IMR-90 (cell line): ENCODE data around the gene TRAPPC4. TPM values are rescaled to one million over a fixed set of nuclear protein-coding genes. Genes with fewer than 3 reads are reported as not detected.
"Not testable (repeated sequence)": the region's sequence is repeated elsewhere in the genome, so short reads cannot be mapped to it uniquely, and the experiment has no call there.

ENCODE experiments used
- ATAC-seq: fragments of 200-7000 bp; cut with Tn5 transposase; 2 replicates; pipeline ENCODE4 v1.9.1; 2020; ENCODE audit warnings: low read depth, mild to moderate bottlenecking, moderate library complexity
- BruUV-seq: library from RNA; stranded (reverse); fragments of 400-500 nt; replicated peaks from 2 replicates; lab custom pipeline; 2021; lab: Mats Ljungman, UMichigan
- CTCF ChIA-PET: fragments of 300-600 bp; formaldehyde crosslinking; extraction: SDS; loops from one replicate; lab custom pipeline; 2021; ENCODE audit warnings: antibody characterized with exemption; lab: Yijun Ruan, JAX
- POLR2A ChIA-PET: fragments of 300-600 bp; sonication (Branson Sonifier 250); formaldehyde crosslinking; loops from one replicate; lab custom pipeline; 2022; ENCODE audit warnings: antibody characterized with exemption; ENCODE audit not compliant: unreplicated experiment; lab: Charles Lee
- DNase-seq: peaks from one replicate; pipeline ENCODE4 v3.0.0; 2013
- H2AFZ ChIP-seq: replicated peaks from 2 replicates; pipeline ENCODE3; 2013; ENCODE audit warnings: low read length, mild to moderate bottlenecking; ENCODE audit not compliant: poor library complexity
- H2AK5ac ChIP-seq: 2 replicates; pipeline ENCODE4 v1.6.1; 2013; ENCODE audit warnings: low read depth, low read length, inconsistent platforms
- H2AK9ac ChIP-seq: replicated peaks from 2 replicates; pipeline ENCODE3; 2013; ENCODE audit warnings: mild to moderate bottlenecking, low read depth, low read length, moderate library complexity; ENCODE audit not compliant: poor library complexity
- H2BK120ac ChIP-seq: 2 replicates; pipeline ENCODE4 v1.6.1; 2013; ENCODE audit warnings: low read depth, low read length, inconsistent platforms
- H2BK15ac ChIP-seq: 3 replicates; pipeline ENCODE4 v1.6.1; 2013; ENCODE audit warnings: low read depth, low read length, inconsistent platforms
- H2BK20ac ChIP-seq: 2 replicates; pipeline ENCODE4 v1.6.1; 2013; ENCODE audit warnings: low read depth, mild to moderate bottlenecking, inconsistent platforms, low read length, moderate library complexity
- H2BK5ac ChIP-seq: 2 replicates; pipeline ENCODE4 v1.6.1; 2013; ENCODE audit warnings: mild to moderate bottlenecking, low read depth, low read length, inconsistent platforms; ENCODE audit not compliant: poor library complexity, severe bottlenecking
- H3K14ac ChIP-seq: replicated peaks from 2 replicates; pipeline ENCODE4 v1.6.1; 2013; ENCODE audit warnings: low read depth, low read length, inconsistent platforms
- H3K18ac ChIP-seq: 2 replicates; pipeline ENCODE4 v1.6.1; 2013; ENCODE audit warnings: low read depth, low read length, control low read depth
- H3K23ac ChIP-seq: 2 replicates; pipeline ENCODE4 v1.6.1; 2013; ENCODE audit warnings: low read depth, low read length, inconsistent platforms
- H3K27ac ChIP-seq: 2 replicates; pipeline ENCODE4 v1.5.1; 2013; ENCODE audit warnings: mild to moderate bottlenecking, control low read depth, low read length; ENCODE audit not compliant: insufficient read depth
- H3K27me3 ChIP-seq: 2 replicates; pipeline ENCODE4 v1.6.1; 2013; ENCODE audit warnings: low read length; ENCODE audit not compliant: control insufficient read depth, insufficient read depth
- H3K36me3 ChIP-seq: 2 replicates; pipeline ENCODE4 v1.6.1; 2013; ENCODE audit warnings: low read length, mixed read lengths; ENCODE audit not compliant: control insufficient read depth, insufficient read depth
- H3K4ac ChIP-seq: 2 replicates; pipeline ENCODE4 v1.6.1; 2013; ENCODE audit warnings: low read depth, low read length, inconsistent platforms
- H3K4me1 ChIP-seq: 2 replicates; pipeline ENCODE4 v1.6.1; 2013; ENCODE audit warnings: low read length, mixed read lengths; ENCODE audit not compliant: control insufficient read depth, insufficient read depth
- H3K4me2 ChIP-seq: 2 replicates; pipeline ENCODE4 v1.6.1; 2013; ENCODE audit warnings: low read depth, mild to moderate bottlenecking, control low read depth, low read length, moderate library complexity
- H3K4me3 ChIP-seq: 2 replicates; pipeline ENCODE4 v1.5.1; 2013; ENCODE audit warnings: low read depth, mild to moderate bottlenecking, control low read depth, low read length, moderate library complexity; ENCODE audit not compliant: insufficient read depth
- H3K56ac ChIP-seq: 2 replicates; pipeline ENCODE4 v1.6.1; 2013; ENCODE audit warnings: low read length, inconsistent platforms; ENCODE audit not compliant: insufficient read depth; ENCODE audit errors: extremely low read depth
- H3K79me1 ChIP-seq, 2 experiments: 2 replicates each; pipeline ENCODE4 v1.6.1; 2013; ENCODE audit warnings: low read length in 2 of 2, inconsistent platforms in 1 of 2, low read depth in 1 of 2
- H3K9ac ChIP-seq: 2 replicates; pipeline ENCODE4 v1.6.1; 2013; ENCODE audit warnings: low read depth, low read length, control low read depth
- H3K9me1 ChIP-seq: 2 replicates; pipeline ENCODE4 v1.6.1; 2013; ENCODE audit warnings: low read length, inconsistent platforms; ENCODE audit not compliant: insufficient read depth
- H3K9me3 ChIP-seq: 2 replicates; pipeline ENCODE4 v1.6.1; 2013; ENCODE audit warnings: low read length; ENCODE audit not compliant: control insufficient read depth, insufficient read depth
- H4K20me1 ChIP-seq: 2 replicates; pipeline ENCODE4 v1.6.1; 2013; ENCODE audit warnings: low read length, inconsistent platforms; ENCODE audit not compliant: insufficient read depth
- H4K5ac ChIP-seq: 2 replicates; pipeline ENCODE4 v1.6.1; 2013; ENCODE audit warnings: mild to moderate bottlenecking, low read depth, low read length, control low read depth
- H4K8ac ChIP-seq, 2 experiments: 2 replicates each; pipeline ENCODE4 v1.6.1; 2013; ENCODE audit warnings: low read depth in 2 of 2, low read length in 2 of 2, control low read depth in 1 of 2, inconsistent platforms in 1 of 2
- H4K91ac ChIP-seq: 2 replicates; pipeline ENCODE4 v1.6.1; 2013; ENCODE audit warnings: low read depth, low read length, inconsistent platforms; ENCODE audit not compliant: insufficient read depth
- WGBS, 2 experiments: methylation state at CpG; one replicate each; pipeline versions ENCODE4 v1.1.5 to v1.1.7; 2013; ENCODE audit warnings: missing lambda C conversion rate in 2 of 2; ENCODE audit not compliant: insufficient read length in 1 of 2; ENCODE audit errors: extremely low coverage in 2 of 2; 5-methylcytosine and 5-hydroxymethylcytosine counted together
- dilution Hi-C: fragments of 300-500 bp; cut with HindIII; formaldehyde crosslinking; loops from one replicate; pipeline ENCODE4 v1.14.3; 2018; ENCODE audit warnings: low sequenced_read_pairs; ENCODE audit not compliant: unreplicated experiment
- in situ Hi-C: fragments of 300-500 bp; cut with MboI; formaldehyde crosslinking; loops from 3 replicates; pipeline ENCODE4 v1.14.3; 2019; ENCODE audit warnings: low sequenced_read_pairs, inconsistent platforms, mixed read lengths
- intact Hi-C: fragments of 100-400 bp; cut with micrococcal nuclease; formaldehyde crosslinking; loops from 2 replicates; pipeline ENCODE4 v1.10.0; 2022
- polyA plus RNA-seq, 3 experiments: library from polyadenylated mRNA; depleted of rRNA; stranded (reverse); fragments of >200 nt; gene quantifications; 2 replicates each; pipeline ENCODE4 v1.2.3, GENCODE V29; 2012; ENCODE audit warnings: low replicate concordance in 1 of 3
- total RNA-seq: library from RNA; depleted of rRNA; stranded (reverse); fragments of >200 nt; gene quantifications from 2 replicates; pipeline ENCODE4 v1.2.3, GENCODE V29; 2012

TRAPPC4 gene
- total and polyA plus RNA-seq, 2 of the 4 experiments (the other 2 are of a cell fraction), result 102 to 162 TPM

DNA sequence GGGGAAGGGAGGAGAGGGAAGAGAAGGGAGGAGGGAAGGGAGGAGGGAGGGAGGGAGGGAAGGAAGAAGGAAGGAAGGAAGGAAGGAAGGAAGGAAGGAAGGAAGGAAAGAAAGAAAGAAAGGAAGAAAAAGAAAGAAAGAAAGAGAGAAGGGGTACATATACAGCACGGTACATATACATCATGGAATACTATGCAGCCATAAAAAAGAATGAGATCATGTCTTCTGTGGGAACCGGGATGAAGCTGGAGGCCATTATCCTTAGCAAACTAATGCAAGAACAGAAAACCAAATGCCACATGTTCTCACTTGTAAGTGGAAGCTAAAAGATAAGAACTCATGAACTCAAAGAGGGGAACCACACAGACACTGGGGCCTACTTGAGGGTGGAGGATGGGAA is 49.1 kb upstream of the TRAPPC4 start:
- H3K9me3 ChIP-seq, H2BK15ac ChIP-seq, H3K79me1 ChIP-seq, H2AFZ ChIP-seq, BruUV-seq, DNase-seq, H2BK5ac ChIP-seq, H3K9me1 ChIP-seq, H4K91ac ChIP-seq, H3K56ac ChIP-seq, H3K4me1 ChIP-seq, H3K27ac ChIP-seq, H3K23ac ChIP-seq, H3K36me3 ChIP-seq, H3K14ac ChIP-seq, H3K18ac ChIP-seq, H4K20me1 ChIP-seq, H2BK20ac ChIP-seq, H3K4me3 ChIP-seq, H3K4me2 ChIP-seq, H3K9ac ChIP-seq, H3K4ac ChIP-seq, ATAC-seq, H2AK5ac ChIP-seq, H2BK120ac ChIP-seq, H2AK9ac ChIP-seq, H4K8ac ChIP-seq, intact Hi-C loops, dilution Hi-C loops, in situ Hi-C loops, H4K5ac ChIP-seq: not testable (repeated sequence)
- ChIA-PET CTCF (interaction anchor here (0.6 kb wide), 1 partner anchor 10 kb away, joined by 3 read pairs; no protein-coding TSS in a partner anchor), POLR2A (interaction anchor here (0.7 kb wide), 1 partner anchor 477 kb away, joined by 5 read pairs; no protein-coding TSS in a partner anchor)
- peaks cover 16% of the 10 kb centered on the region for H3K27me3 ChIP-seq
- no CpG with 5 or more reads among the region's 2 CpGs for WGBS, 2 experiments
